BE2C (cell line): ENCODE results near the gene DUOX1.

Experiments used
- DNase-seq: peaks from one replicate; pipeline ENCODE4 v3.0.0-alpha.2; 2020
- H3K27me3 ChIP-seq: fragments of 250-450 bp; sonication (Bioruptor Pico); 2 replicates; pipeline ENCODE4 v1.5.1; 2020; ENCODE audit warnings: mild to moderate bottlenecking
- H3K36me3 ChIP-seq: fragments of 250-450 bp; sonication (Bioruptor Pico); 2 replicates; pipeline ENCODE4 v1.5.1; 2020; ENCODE audit warnings: mild to moderate bottlenecking
- H3K4me1 ChIP-seq: fragments of 250-450 bp; sonication (Bioruptor Pico); 2 replicates; pipeline ENCODE4 v1.5.1; 2020
- H3K4me3 ChIP-seq: 2 replicates; pipeline ENCODE4 v1.5.1; 2011; ENCODE audit warnings: low read depth, low read length
- H3K9me3 ChIP-seq: fragments of 250-450 bp; sonication (Bioruptor Pico); 2 replicates; pipeline ENCODE4 v1.5.1; 2020
- TF ChIP-seq, protein P1 (sequence below): IDR thresholded peaks from 2 replicates; pipeline ENCODE4 v1.5.1; 2012; ENCODE audit warnings: mild to moderate bottlenecking, low read depth, low read length

The DUOX1 gene

DNA sequence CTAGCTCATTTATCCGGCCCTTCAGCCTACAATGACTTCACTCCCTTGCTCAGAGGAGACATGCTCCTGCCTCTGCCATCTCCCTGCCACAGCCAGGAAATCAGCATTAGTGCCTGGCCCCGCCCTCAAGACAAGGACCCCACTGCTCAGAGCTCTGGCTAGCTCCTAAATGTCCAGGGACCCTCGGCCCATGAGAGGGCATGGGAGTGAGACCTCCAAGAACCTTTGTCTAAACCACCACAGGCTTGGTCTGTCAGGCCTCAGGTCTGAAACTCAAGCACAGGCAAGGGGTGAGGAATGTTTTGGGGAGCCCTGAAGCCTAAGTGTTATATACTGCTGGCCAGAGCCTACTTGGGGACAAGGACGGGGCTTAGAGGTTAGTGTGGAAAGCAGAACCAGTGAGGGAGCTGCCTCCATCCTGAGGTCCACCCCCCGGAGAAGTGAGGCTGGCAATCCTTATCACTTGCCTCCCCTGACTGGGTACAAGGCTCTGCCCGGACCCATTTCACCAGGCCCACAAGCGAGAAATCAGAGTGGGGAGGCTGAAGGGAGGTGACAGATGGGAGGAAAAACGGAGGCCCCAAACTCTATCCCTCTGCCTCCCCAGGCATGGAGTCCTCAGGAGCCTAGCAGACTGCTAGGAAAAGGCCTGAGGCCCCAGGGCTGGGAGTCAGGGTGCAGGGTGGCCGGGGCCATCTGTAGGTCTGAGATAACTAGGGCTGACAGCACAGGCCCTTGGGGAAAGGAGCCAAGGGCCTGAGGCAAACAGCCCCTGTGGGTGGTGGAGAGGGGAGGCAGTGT is 39.2 kb downstream of the DUOX1 start:
- Histone ChIP-seq H3K27me3 (no peaks in the 10 kb centered on the region), H3K9me3 (no peaks in the 10 kb centered on the region), H3K36me3 (peaks cover 41% of the 10 kb centered on the region), H3K4me1 (peaks cover 46% of the 10 kb centered on the region), H3K4me3 (peak overlapping the region; percentile 27)
- peak; percentile 93 for DNase-seq
- TF ChIP-seq, protein P1, sequence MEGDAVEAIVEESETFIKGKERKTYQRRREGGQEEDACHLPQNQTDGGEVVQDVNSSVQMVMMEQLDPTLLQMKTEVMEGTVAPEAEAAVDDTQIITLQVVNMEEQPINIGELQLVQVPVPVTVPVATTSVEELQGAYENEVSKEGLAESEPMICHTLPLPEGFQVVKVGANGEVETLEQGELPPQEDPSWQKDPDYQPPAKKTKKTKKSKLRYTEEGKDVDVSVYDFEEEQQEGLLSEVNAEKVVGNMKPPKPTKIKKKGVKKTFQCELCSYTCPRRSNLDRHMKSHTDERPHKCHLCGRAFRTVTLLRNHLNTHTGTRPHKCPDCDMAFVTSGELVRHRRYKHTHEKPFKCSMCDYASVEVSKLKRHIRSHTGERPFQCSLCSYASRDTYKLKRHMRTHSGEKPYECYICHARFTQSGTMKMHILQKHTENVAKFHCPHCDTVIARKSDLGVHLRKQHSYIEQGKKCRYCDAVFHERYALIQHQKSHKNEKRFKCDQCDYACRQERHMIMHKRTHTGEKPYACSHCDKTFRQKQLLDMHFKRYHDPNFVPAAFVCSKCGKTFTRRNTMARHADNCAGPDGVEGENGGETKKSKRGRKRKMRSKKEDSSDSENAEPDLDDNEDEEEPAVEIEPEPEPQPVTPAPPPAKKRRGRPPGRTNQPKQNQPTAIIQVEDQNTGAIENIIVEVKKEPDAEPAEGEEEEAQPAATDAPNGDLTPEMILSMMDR = no peak

DNA sequence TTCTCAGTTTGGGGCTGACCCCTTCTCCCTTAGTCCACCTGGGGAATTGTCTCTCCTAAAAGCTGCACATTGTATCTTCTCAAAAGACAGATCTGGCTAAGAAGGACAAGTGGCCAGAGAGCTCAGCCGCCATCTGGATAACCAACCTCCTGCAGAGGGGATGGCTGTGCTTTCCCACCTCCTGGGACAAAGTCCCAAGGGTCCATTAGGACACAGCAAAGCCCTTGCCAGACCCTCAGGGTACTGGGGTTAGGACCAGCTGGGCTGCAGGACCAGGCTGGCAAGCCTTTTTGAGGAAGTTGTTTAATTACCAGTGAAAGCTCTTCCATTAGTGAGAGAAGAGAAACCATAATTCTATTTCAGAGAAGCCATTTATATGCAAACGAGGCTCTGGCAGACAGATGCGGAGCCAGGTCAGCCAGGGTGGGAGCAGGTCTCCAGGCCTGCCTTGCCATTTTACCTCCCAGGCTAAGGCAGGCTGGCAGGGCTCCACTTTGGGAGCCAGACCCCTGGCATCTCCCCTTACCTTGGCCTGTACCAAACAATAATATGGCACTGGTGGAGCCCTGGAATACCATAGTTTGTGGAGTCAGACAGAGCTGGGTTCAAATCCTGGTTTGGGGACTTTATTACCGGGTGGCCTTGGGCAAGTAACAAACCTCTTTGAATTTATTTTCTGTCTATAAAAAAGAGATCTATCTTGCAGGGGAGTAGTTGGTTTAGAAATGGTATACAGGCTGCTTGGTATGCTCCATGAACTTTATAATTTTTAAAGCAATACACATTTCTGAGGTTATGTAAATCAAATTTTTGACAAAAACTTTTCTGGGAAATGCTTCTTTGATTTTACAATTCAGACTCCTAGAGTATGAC is 40.0 kb downstream of the DUOX1 start:
- Histone ChIP-seq H3K27me3 (no peaks in the 10 kb centered on the region), H3K4me3 (no peak overlapping the region; the same call in 1 of the 2 replicates), H3K9me3 (no peaks in the 10 kb centered on the region), H3K4me1 (peaks cover 52% of the 10 kb centered on the region), H3K36me3 (peaks cover 50% of the 10 kb centered on the region)
- TF ChIP-seq, protein P1 = no peak
- DNase-seq = peak; percentile 99

DNA sequence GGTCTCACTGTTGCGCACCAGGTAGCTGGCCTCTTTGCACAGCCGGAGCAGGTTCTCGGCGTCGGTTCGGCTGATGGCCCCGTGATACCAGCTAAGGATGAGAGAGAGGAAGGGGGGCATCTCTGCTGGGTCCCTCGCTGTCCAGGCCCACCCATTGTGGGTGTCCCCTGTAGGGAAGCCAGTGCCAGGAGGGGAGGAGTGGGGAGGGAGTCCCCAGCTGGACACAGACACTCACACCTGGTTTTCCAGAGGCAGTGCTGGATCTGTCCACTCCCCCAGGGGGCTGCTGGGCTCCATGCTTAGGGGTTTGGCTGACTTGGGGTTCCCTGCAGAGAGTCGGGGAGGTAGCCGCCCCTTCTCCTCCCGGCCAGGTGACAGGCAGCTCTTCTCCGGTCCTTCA is 42.1 kb downstream of the DUOX1 start:
- no peaks in the 10 kb centered on the region for H3K27me3 ChIP-seq
- no peak overlapping the region for H3K4me3 ChIP-seq
- peaks cover 68% of the 10 kb centered on the region for H3K36me3 ChIP-seq
- no peaks in the 10 kb centered on the region for H3K9me3 ChIP-seq
- peaks cover 49% of the 10 kb centered on the region for H3K4me1 ChIP-seq
- TF ChIP-seq, protein P1 = no peak
- DNase-seq = no peak

DNA sequence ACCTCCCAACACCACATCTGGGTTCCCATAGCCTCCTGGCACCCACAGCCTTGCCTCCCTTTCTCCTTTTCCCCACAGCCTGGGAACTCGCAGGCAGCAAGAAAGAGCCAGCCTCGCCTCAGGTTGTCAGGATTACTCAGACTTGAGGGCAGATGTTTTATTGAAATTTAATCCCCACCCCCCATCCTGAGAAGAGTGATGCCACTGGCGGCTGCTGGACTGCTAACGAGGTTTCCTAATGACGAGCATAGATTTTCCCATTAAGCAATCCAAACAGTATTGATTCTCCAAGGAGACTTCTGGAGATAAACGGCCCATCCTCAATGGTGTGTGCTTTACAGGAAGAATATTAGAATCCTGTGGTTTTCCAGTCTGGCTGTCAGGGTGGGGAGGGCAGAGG is 44.3 kb downstream of the DUOX1 start:
- TF ChIP-seq, protein P1 = no peak
- no peak overlapping the region for H3K4me3 ChIP-seq
- no peaks in the 10 kb centered on the region for H3K9me3 ChIP-seq
- no peaks in the 10 kb centered on the region for H3K27me3 ChIP-seq
- peaks cover 30% of the 10 kb centered on the region for H3K4me1 ChIP-seq
- peaks cover 76% of the 10 kb centered on the region for H3K36me3 ChIP-seq
- no peak for DNase-seq

DNA sequence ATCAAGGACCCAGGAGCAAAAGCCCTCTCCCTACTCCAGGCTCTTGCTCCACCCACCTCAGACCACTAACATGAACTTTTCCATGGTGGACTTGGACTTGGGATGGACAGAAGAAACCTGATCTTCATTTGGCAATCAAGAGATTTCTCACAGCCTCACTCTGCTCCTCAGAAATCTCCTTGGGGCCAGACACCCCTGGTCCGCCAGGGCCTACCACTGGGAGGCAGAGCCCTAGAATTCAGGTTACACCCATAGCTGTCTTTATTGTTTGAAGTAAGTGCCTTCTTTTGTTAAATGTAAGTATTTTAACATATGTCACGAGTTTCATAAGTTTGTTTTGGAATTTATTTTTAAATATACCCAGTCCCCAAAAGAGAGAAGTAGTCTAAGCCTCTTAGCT is 44.8 kb downstream of the DUOX1 start:
- Histone ChIP-seq H3K4me1 (peaks cover 29% of the 10 kb centered on the region), H3K27me3 (no peaks in the 10 kb centered on the region), H3K36me3 (peaks cover 81% of the 10 kb centered on the region), H3K4me3 (no peak overlapping the region), H3K9me3 (no peaks in the 10 kb centered on the region)
- TF ChIP-seq, protein P1 = no peak
- no peak for DNase-seq
